ENCODE results near the gene ANKDD1A. TPM values are rescaled to one million over a fixed set of nuclear protein-coding genes. Genes with fewer than 3 reads are reported as not detected.

ANKDD1A gene
- total RNA-seq, 1 donor from 2014 or later, result 6.9 TPM

DNA sequence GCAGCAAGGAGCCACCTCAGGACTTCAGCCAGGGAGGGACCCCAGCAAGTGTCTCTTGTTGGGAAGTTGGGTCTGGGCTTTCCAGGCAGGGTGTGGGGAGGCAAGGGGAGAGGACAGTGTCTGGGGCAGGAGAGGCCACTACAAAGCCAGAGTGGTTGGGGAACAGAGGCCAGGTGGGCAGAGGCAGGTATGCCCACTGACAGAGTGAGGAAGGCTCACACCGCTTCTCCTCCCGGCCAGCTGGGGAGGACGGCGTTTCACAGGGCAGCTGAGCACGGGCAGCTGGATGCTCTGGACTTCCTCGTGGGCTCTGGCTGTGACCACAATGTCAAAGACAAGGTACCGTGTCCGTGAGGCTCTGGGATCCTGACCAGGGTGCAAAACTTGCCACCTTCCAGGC lies 15.0 kb downstream of the ANKDD1A start:
- peaks cover 9% of the 10 kb centered on the region for H3K36me3 Mint-ChIP-seq (ENCODE audit: low read depth, unreplicated experiment)
- no peaks in the 10 kb centered on the region for H3K9me3 Mint-ChIP-seq (ENCODE audit: unreplicated experiment)
- H3K27ac Mint-ChIP-seq (ENCODE audit: unreplicated experiment), result no peak overlapping the region
- TF ChIP-seq, protein P1, sequence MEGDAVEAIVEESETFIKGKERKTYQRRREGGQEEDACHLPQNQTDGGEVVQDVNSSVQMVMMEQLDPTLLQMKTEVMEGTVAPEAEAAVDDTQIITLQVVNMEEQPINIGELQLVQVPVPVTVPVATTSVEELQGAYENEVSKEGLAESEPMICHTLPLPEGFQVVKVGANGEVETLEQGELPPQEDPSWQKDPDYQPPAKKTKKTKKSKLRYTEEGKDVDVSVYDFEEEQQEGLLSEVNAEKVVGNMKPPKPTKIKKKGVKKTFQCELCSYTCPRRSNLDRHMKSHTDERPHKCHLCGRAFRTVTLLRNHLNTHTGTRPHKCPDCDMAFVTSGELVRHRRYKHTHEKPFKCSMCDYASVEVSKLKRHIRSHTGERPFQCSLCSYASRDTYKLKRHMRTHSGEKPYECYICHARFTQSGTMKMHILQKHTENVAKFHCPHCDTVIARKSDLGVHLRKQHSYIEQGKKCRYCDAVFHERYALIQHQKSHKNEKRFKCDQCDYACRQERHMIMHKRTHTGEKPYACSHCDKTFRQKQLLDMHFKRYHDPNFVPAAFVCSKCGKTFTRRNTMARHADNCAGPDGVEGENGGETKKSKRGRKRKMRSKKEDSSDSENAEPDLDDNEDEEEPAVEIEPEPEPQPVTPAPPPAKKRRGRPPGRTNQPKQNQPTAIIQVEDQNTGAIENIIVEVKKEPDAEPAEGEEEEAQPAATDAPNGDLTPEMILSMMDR (IDR thresholded peaks at IDR 0.05; ENCODE audit: unreplicated experiment), result no peak
- DNase-seq (ENCODE audit: low spot score), result no peak
- no peak overlapping the region for H3K4me3 Mint-ChIP-seq (ENCODE audit: unreplicated experiment)
- peaks cover 15% of the 10 kb centered on the region for H3K4me1 Mint-ChIP-seq (ENCODE audit: unreplicated experiment)
- peaks cover 10% of the 10 kb centered on the region for H3K27me3 Mint-ChIP-seq (ENCODE audit: unreplicated experiment)

DNA sequence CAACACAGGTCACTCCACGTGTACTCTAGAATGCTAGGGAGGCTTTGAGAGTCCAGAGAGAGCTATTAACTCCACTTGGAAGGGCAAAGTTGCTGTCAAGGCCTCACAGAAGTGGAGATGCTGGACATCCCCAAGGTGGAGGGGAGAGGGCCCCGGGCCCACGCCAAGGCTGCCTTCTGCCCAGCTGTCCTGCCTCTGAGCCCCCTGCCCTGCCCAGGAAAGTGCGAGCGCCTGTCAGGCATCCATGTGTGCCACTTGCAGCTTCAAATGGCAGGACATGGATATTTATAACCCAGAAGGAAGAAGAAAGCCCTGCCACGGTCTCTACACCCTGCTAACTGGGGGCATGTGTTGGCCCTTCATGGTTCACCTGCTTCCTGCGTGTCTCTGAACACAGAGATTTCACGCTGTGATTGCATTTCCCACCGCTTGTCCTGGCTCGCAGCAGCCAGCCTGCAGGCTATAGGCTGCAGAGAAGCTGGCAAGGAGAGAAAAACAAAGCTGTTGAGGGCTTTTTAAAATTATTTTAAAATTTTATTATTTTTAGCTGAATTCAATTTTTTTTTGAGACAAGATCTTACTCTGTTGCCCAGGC lies 17.0 kb downstream of the ANKDD1A start:
- Mint-ChIP-seq H3K9me3 (ENCODE audit: unreplicated experiment) (no peaks in the 10 kb centered on the region), H3K4me1 (ENCODE audit: unreplicated experiment) (peaks cover 15% of the 10 kb centered on the region), H3K27ac (ENCODE audit: unreplicated experiment) (no peak overlapping the region), H3K27me3 (ENCODE audit: unreplicated experiment) (peaks cover 10% of the 10 kb centered on the region), H3K4me3 (ENCODE audit: unreplicated experiment) (no peak overlapping the region), H3K36me3 (ENCODE audit: low read depth, unreplicated experiment) (peaks cover 13% of the 10 kb centered on the region)
- DNase-seq (ENCODE audit: low spot score), result no peak
- TF ChIP-seq, protein P1 (IDR thresholded peaks at IDR 0.05; ENCODE audit: unreplicated experiment), result no peak

DNA sequence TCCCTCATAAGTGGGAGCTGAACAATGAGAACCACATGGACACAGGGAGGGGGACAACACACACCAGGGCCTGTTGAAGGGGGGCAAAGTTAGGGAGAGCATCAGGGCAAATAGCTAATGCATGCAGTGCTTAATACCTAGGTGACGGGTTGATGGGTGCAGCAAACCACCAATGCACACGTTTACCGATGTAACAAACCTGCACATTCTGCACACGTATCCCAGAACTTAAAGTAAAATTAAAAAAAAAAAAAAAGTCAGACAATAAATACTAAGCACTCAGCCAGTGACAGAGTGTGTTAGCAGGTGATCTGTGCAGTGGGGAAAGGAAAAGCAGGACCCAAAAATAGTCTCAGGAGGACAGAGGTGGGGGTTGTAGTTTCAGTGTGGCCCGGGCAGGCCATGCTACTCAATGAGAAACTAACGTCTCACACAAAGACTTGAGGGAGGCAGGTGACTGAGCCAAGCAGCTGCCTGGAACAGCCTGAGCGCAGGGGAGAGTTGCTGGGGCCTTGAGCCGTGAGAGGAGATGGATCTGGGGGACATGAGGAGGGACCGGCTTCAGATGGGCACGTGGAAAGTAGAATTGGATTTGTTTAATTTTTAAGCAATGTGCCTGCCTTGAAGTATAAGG lies 18.4 kb downstream of the ANKDD1A start:
- TF ChIP-seq, protein P1 (IDR thresholded peaks at IDR 0.05; ENCODE audit: unreplicated experiment), result no peak
- H3K9me3 Mint-ChIP-seq (ENCODE audit: unreplicated experiment), result no peaks in the 10 kb centered on the region
- DNase-seq (ENCODE audit: low spot score), result no peak
- H3K27ac Mint-ChIP-seq (ENCODE audit: unreplicated experiment), result peak overlapping the region; percentile 24
- H3K4me1 Mint-ChIP-seq (ENCODE audit: unreplicated experiment), result peaks cover 15% of the 10 kb centered on the region
- peak overlapping the region; percentile 49 for H3K4me3 Mint-ChIP-seq (ENCODE audit: unreplicated experiment)
- peaks cover 13% of the 10 kb centered on the region for H3K36me3 Mint-ChIP-seq (ENCODE audit: low read depth, unreplicated experiment)
- H3K27me3 Mint-ChIP-seq (ENCODE audit: unreplicated experiment), result peaks cover 10% of the 10 kb centered on the region

DNA sequence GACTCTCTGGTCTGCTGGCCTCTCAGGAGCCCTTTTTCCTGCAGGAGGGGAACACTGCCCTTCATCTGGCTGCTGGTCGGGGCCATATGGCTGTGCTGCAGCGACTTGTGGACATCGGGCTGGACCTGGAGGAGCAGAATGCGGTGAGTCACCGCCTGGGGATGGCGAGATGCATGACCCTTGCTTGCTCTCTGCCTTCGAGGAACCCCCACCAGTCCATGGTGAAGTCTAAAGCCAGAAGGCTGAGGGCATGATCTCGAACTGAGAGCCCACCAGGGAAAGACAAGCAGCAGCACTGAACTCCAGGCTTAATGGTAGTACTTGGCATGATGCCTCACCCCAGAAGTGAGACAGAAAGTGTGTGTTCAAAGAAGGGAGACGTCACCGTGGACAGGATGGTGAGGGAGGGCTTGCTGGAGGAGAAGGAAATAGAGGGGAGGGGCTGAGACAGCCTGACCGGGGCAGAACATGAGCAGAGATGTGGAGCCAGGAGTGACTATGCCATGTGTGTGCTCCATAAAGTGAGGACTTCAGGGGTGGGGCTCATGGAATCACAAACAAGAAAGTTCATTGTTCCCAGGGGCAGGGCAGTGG lies 19.2 kb downstream of the ANKDD1A start:
- H3K27me3 Mint-ChIP-seq (ENCODE audit: unreplicated experiment), result peaks cover 10% of the 10 kb centered on the region
- H3K4me3 Mint-ChIP-seq (ENCODE audit: unreplicated experiment), result no peak overlapping the region
- TF ChIP-seq, protein P1 (IDR thresholded peaks at IDR 0.05; ENCODE audit: unreplicated experiment), result no peak
- peaks cover 9% of the 10 kb centered on the region for H3K4me1 Mint-ChIP-seq (ENCODE audit: unreplicated experiment)
- H3K9me3 Mint-ChIP-seq (ENCODE audit: unreplicated experiment), result no peaks in the 10 kb centered on the region
- H3K27ac Mint-ChIP-seq (ENCODE audit: unreplicated experiment), result no peak overlapping the region
- DNase-seq (ENCODE audit: low spot score), result no peak
- H3K36me3 Mint-ChIP-seq (ENCODE audit: low read depth, unreplicated experiment), result peaks cover 13% of the 10 kb centered on the region

DNA sequence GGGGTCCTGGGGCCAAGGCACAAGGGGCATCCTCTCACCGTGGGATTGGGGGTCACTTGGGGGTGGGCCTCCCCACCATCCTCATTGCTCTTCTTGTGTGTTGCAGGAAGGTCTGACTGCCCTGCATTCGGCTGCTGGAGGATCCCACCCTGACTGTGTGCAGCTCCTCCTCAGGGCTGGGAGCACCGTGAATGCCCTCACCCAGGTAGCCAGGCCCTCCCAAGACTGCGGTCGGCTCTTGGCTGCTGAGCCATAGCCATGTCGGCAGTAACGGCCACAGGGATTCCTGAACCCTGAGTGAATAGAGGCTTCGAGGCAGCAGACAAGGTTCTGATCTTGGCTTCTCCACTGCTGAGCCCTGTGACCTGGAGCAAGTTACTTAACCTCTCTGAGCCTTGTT lies 19.7 kb downstream of the ANKDD1A start:
- no peak overlapping the region for H3K27ac Mint-ChIP-seq (ENCODE audit: unreplicated experiment)

More for the DNA sequence above, 19.7 kb downstream of the ANKDD1A start:
- Mint-ChIP-seq H3K36me3 (ENCODE audit: low read depth, unreplicated experiment) (peaks cover 13% of the 10 kb centered on the region), H3K9me3 (ENCODE audit: unreplicated experiment) (no peaks in the 10 kb centered on the region), H3K4me1 (ENCODE audit: unreplicated experiment) (peaks cover 9% of the 10 kb centered on the region), H3K27me3 (ENCODE audit: unreplicated experiment) (peaks cover 10% of the 10 kb centered on the region), H3K4me3 (ENCODE audit: unreplicated experiment) (no peak overlapping the region)
- TF ChIP-seq, protein P1 (IDR thresholded peaks at IDR 0.05; ENCODE audit: unreplicated experiment), result no peak
- DNase-seq (ENCODE audit: low spot score), result no peak
